Measurements from ENCODE around the gene PEDS1.
"Not testable (repeated sequence)": the region's sequence is repeated elsewhere in the genome, so short reads cannot be mapped to it uniquely, and the experiment has no call there.

DNA sequence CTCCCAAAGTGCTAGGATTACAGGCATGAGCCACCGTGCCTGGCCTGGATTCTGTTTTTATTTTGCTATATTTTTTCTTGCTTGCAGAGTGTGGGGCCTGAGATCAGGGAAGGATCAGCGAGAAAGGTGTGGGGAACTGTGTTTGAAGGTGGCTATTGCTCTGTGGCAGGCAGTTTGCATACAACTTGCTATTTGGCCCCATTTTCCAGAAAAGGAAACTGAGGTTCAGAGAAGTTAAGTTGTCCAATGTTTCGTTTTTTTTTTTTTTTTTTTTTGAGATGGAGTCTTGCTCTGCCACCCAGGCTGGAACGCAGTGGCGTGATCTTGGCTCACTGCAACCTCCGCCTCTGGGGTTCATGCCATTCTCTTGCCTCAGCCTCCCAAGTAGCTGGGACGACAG is 8.0 kb upstream of the PEDS1 start:
- TF ChIP-seq, protein P1, sequence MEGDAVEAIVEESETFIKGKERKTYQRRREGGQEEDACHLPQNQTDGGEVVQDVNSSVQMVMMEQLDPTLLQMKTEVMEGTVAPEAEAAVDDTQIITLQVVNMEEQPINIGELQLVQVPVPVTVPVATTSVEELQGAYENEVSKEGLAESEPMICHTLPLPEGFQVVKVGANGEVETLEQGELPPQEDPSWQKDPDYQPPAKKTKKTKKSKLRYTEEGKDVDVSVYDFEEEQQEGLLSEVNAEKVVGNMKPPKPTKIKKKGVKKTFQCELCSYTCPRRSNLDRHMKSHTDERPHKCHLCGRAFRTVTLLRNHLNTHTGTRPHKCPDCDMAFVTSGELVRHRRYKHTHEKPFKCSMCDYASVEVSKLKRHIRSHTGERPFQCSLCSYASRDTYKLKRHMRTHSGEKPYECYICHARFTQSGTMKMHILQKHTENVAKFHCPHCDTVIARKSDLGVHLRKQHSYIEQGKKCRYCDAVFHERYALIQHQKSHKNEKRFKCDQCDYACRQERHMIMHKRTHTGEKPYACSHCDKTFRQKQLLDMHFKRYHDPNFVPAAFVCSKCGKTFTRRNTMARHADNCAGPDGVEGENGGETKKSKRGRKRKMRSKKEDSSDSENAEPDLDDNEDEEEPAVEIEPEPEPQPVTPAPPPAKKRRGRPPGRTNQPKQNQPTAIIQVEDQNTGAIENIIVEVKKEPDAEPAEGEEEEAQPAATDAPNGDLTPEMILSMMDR (conservative IDR thresholded peaks at IDR 0.05; ENCODE audit: low read depth, low read length) = not testable (repeated sequence)
- not testable (repeated sequence) for TF ChIP-seq EZH2 (IDR thresholded peaks at IDR 0.05; ENCODE audit: low read length, unreplicated experiment); EZH2phosphoT487 (IDR thresholded peaks at IDR 0.05; ENCODE audit: borderline replicate concordance, low read length)
